Panc1 (cell line): ENCODE measurements around the gene NCAPG2.

Experiments used
- CTCF ChIP-seq: fragments of 450-650 bp; IDR thresholded peaks from 2 replicates; pipeline ENCODE4 v1.5.1; 2017; ENCODE audit warnings: mild to moderate bottlenecking
- POLR2AphosphoS5 ChIP-seq: IDR thresholded peaks from 2 replicates; pipeline ENCODE4 v1.6.1; 2012; ENCODE audit warnings: mild to moderate bottlenecking, low read depth, low read length, moderate library complexity
- TCF7L2 ChIP-seq: IDR thresholded peaks from 2 replicates; pipeline ENCODE4 v1.6.1; 2011; ENCODE audit warnings: mild to moderate bottlenecking, low read depth, low read length, inconsistent platforms

- TF ChIP-seq CTCF (no peak), POLR2AphosphoS5 (no peak), TCF7L2 (no peak)
Measured at GRCh38 chr7:158685693-158686092, 18.9 kb downstream of the NCAPG2 start.
